Lower lobe of right lung (tissue), 2 donors: Measurements from ENCODE around the gene LPO. TPM values are rescaled to one million over a fixed set of nuclear protein-coding genes. Genes with fewer than 3 reads are reported as not detected.

ENCODE experiments used
- ATAC-seq, 2 donors: fragments of 200-7000 bp; cut with Tn5 transposase; one replicate each; pipeline ENCODE4 v1.9.1; 2020 to 2022; ENCODE audit warnings: mild to moderate bottlenecking in 2 of 2, moderate library complexity in 2 of 2
- DNase-seq: peaks from one replicate; pipeline ENCODE4 v3.0.0-alpha.2; 2020
- H3K27ac ChIP-seq: fragments of 200-600 bp; one replicate; pipeline ENCODE4 v1.8.0; 2022
- H3K27me3 ChIP-seq: fragments of 200-600 bp; one replicate; pipeline ENCODE4 v1.8.0; 2022; ENCODE audit warnings: low read depth
- H3K36me3 ChIP-seq: fragments of 200-600 bp; one replicate; pipeline ENCODE4 v1.8.0; 2022; ENCODE audit warnings: mild to moderate bottlenecking
- H3K4me1 ChIP-seq: fragments of 200-600 bp; one replicate; pipeline ENCODE4 v1.8.0; 2022
- H3K4me3 ChIP-seq: fragments of 200-600 bp; one replicate; pipeline ENCODE4 v1.8.0; 2022; ENCODE audit warnings: mild to moderate bottlenecking
- H3K9me3 ChIP-seq: fragments of 200-600 bp; one replicate; pipeline ENCODE4 v1.8.0; 2022
- CTCF ChIP-seq: fragments of 200-600 bp; IDR thresholded peaks from one replicate; pipeline ENCODE4 v1.8.0; 2022; ENCODE audit warnings: antibody characterized with exemption, mild to moderate bottlenecking
- intact Hi-C: fragments of 100-400 bp; cut with DNase I; formaldehyde crosslinking; loops from one replicate; pipeline ENCODE4 v1.11.0; 2022
- total RNA-seq: library from RNA; stranded (reverse); fragmentation: NEBNext Ultra II Directional; extraction: Animal tissue kit (Norgen Biotek cat#: 25700); gene quantifications from one replicate; pipeline ENCODE4 v1.2.1, GENCODE V29; 2021
- donor health status: DM: no; HTN: yes; CAD: no; lungs with severe emphysema.

LPO gene
- total RNA-seq, 1 donor from 2014 or later = not detected

DNA sequence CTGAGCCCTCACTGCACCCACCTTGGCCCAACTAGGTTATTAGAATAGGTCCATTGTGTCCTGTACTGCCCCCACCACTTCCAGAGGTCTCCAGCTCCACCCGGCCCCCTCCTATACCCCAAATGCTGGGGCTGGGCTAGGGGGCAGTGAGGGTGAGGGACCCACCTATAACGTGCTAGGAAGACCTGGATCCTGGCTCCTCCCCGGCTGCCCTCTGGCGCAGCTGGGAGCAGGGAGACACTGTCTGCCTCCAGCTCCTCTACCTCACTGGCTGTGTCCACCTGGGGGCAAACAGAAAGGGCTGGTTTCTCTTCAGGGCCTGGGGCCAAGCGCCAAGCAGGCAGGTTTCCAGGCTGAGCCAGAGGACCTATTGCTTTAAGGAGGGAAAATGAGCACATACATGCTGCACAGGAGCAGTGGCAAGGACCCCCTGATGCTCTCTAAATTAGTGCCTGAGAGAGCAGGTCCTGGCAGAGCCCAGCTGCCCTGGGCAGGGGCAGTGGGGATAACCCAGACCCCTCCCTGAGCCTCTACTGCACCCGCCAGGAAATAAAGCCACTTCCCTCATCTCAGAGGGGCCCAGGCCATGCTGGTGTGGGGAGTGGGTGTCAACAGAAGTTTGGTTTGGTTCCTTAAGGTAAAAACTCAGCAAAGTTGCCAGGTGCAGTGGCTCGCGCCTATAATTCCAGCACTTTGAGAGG, 78.0 kb downstream of the LPO start:
- no peak for DNase-seq
- H3K4me3 ChIP-seq = no peak overlapping the region
- no peak for TF ChIP-seq CTCF
- H3K4me1 ChIP-seq = no peaks in the 10 kb centered on the region
- no peak for ATAC-seq
- no peaks in the 10 kb centered on the region for H3K9me3 ChIP-seq
- H3K36me3 ChIP-seq = no peaks in the 10 kb centered on the region
- H3K27ac ChIP-seq = no peak overlapping the region
- intact Hi-C loops = no loop called here
- H3K27me3 ChIP-seq = no peaks in the 10 kb centered on the region

GRCh38 chr17:58317421-58318064, 79.2 kb downstream of the LPO start:
- intact Hi-C loops = no loop called here

DNA sequence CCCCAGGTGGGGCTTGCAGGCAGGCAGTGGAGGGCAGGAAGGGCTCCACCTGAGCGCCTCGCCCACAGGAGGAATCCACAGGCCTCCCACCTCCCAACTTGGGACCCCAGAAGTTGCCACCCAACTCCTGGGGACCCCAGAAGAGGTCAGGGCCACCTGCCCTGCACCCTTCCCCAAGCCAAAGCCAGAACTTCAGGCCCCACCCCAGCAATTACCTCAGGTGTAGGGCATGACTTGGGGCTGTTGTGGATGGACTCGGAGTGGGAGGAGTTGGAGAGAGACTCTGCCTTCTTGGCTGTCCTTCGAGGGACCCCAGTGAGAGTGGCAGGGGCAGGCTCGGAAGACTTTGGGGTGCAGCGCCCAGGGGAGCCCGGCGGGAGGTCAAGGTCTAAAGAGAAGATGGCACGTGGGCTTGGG, 79.7 kb downstream of the LPO start:
- no peaks in the 10 kb centered on the region for H3K36me3 ChIP-seq
- no peaks in the 10 kb centered on the region for H3K9me3 ChIP-seq
- no peak overlapping the region for H3K27ac ChIP-seq
- no peaks in the 10 kb centered on the region for H3K27me3 ChIP-seq
- no peak for ATAC-seq
- no peak for TF ChIP-seq CTCF
- no peak for DNase-seq
- intact Hi-C loops = no loop called here
- H3K4me3 ChIP-seq = no peak overlapping the region
- H3K4me1 ChIP-seq = no peaks in the 10 kb centered on the region

More at GRCh38 chr17:58317421-58318064, 79.2 kb downstream of the LPO start:
- ATAC-seq = peak; percentile 67 to 79
- Histone ChIP-seq H3K9me3 (no peaks in the 10 kb centered on the region), H3K27ac (no peak overlapping the region), H3K4me1 (no peaks in the 10 kb centered on the region), H3K36me3 (no peaks in the 10 kb centered on the region), H3K27me3 (no peaks in the 10 kb centered on the region), H3K4me3 (no peak overlapping the region)
- no peak for DNase-seq
- peak; percentile 59 for TF ChIP-seq CTCF

Other genes starting within 250 kb of the LPO start
- gene SRSF1, start 231.3 kb upstream of the LPO start, total RNA-seq = 159 TPM
- gene DYNLL2, start 155.2 kb upstream of the LPO start, total RNA-seq = 33.8 TPM
- not detected for gene OR4D1, start 90.2 kb upstream of the LPO start, total RNA-seq
- gene OR4D2, start 71.6 kb upstream of the LPO start, total RNA-seq = not detected
- gene EPX, start 45.9 kb upstream of the LPO start, total RNA-seq = not detected
- 20.1 TPM for gene MKS1, start 19.3 kb upstream of the LPO start, total RNA-seq
- 1.1 TPM for gene MPO, start 42.4 kb downstream of the LPO start, total RNA-seq
- 20.2 TPM for gene TSPOAP1, start 90.2 kb downstream of the LPO start, total RNA-seq
- gene SUPT4H1, start 113.6 kb downstream of the LPO start, total RNA-seq = 82.4 TPM
- 9.7 TPM for gene RNF43, start 178.9 kb downstream of the LPO start, total RNA-seq
- gene HSF5, start 249.8 kb downstream of the LPO start, total RNA-seq = 0.32 TPM